CD4-positive, alpha-beta T cell treated with Interleukin-15 for 4 hours (primary cell): ENCODE measurements around the gene KRT32.

Experiments
- DNase-seq: peaks from one replicate; pipeline ENCODE4 v3.0.0-alpha.2; 2020; ENCODE audit warnings: low spot score

KRT32 gene

DNA sequence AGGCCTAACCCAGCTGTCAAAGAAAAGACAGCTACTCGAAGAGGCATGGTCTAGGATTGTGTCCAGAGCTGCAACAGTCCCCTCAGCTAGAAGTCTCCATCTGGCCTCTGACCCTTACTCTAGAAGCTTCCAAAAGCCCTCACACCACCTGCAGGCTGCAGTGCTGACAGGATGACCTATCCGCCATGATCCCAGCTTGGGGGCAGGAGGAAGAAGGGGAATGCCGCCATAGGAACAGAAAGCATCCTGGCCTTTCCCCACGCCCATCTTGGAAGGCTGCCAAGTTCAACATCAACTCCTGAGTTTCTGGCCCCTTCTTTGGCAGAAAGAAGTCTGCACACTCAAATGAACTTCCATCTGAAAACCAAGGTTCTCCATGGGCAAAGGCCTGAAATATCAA is 25.6 kb upstream of the KRT32 start:
- no peak for DNase-seq

DNA sequence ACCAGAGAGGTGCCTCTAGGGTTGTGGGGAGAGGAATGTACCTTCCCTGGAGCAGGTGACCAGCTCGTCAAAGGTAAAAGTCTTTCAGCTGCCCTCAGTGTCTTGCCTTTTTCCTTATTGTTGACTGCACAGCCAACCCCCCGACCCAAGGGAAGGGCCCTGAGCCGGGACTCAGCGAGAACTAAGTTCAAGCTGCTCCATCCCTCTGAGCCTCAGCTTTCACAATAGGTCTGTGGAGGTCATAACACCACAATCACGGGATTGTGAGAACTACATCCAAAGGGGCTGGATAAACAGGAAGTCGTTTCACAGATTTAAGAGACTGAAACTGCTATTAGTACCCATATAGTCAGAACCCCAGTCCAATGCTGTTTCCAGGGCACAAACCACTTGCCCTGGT is 25.2 kb upstream of the KRT32 start:
- DNase-seq: no peak

DNA sequence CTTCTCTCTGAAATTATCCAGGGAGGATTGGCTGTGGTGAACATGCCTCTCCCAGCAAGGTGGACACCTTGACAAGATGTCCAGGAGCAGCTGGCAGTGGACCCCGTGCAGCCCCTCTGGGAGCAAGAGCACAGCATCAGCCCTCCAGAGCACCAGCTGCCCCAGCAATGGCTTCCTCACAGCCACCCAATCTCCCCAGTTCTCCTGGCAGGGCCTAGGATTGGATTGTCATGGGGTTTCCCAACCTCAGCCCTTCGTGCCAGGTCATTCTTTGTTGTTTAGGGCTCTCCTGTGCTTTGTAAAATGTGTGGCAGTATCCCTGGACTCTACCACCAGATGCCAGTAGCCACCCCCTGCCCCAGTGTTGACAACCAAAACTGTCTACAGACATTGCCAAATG is 24.3 kb upstream of the KRT32 start:
- DNase-seq: no peak

DNA sequence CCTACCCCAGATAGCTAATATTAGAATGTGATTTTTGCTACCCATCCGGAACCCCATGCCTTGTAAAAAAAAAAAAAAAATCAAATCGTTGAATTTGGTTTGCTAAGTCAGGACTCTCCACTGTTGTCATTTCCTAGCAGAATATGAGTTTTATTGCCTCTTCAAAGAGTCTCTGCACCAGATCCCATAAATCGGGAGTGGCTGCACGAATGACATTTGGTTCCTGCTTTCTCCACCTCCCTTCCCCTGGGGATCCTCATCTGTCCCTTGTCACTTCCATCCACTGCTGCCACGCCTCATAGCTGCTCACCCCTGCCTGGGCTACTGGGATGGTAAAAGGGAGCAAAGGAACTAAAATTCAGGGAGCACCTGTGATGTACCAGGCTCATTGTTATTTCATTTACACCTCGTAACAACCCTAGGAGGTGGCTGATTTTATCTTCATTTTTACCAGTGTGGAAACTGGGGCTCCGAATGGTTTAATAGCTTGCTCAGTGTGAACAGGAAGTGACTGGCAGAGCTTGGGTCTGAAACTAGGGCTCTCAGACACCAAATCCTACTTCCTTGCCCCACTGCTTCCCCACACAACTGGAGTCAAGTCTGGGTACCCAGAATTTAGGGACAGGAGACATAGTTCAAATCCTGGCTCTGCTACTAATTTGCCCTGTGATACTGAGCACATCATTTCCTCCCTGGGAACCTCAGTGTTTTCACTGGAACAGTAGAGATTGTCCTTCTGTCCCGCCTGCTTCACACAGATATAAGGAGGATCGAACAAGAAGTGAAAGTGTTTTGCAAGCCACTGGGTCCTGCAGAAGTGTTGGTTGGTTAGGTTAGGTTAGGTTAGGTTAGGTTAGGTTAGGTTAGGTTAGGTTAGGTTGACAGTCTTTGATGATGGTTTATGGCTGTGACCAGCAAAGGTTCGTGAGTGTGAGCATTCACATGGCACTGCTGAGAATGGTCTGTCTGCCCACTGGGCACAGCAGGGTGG is 23.1 kb upstream of the KRT32 start:
- no peak for DNase-seq

DNA sequence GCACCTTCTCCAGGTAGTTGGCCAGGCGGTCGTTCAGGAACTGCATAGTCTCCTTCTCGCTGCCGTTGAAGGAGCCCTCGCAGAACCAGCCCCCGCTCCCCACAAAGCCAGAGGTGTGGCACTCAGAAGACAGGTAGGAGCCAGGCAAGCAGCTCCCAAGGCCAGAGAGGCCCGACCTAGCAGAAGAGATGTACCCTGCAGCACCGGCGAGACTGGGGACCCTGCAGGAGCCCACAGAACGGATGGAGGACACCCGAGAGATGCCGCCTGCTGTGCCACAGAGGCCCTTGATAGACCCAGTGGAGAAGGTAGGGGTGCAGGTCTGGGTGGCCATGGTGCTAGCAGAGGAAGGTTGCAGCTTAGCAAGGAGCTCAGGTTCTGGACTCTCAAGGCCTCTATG is 22.3 kb upstream of the KRT32 start, which contains the start of gene KRT36:
Gene KRT36, minus strand, starts transcription at position 380 of the 400 bp plus-strand sequence. Its CDS starts 46 bp downstream, at position 334.
- no peak for DNase-seq

DNA sequence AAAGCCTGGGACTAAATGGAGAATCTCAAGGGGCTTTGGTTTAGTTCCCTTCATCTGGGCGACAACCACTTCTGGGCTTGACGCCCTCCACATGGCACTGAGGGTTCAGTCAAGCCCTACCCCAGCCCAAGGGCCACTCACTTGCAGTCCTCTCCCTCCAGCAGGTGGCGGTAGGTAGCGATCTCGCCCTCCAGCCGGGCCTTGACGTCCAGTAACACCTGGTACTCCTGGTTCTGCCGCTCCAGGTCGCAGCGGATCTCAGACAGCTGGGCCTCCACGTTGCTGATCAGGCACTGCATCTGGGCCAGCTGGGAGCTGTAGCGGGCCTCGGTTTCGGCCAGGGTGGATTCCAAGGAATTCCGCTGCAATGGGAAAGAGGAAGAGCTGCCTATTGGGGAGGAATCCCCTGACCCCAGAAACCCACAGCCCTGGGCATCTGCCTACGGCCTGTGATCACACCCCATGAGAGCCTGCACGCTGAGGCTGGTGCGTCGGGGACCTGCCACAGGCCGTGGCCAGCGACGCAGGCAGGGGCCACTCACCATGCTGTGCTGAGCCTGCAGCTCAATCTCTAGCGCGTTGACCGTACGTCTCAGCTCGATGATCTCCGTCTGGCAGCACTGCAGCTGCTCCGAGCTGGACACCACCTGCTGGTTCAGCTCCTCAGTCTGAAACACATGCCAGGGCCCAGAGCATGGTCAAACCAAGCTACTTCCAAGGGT is 19.8 kb upstream of the KRT32 start:
- peak; percentile 8 for DNase-seq

DNA sequence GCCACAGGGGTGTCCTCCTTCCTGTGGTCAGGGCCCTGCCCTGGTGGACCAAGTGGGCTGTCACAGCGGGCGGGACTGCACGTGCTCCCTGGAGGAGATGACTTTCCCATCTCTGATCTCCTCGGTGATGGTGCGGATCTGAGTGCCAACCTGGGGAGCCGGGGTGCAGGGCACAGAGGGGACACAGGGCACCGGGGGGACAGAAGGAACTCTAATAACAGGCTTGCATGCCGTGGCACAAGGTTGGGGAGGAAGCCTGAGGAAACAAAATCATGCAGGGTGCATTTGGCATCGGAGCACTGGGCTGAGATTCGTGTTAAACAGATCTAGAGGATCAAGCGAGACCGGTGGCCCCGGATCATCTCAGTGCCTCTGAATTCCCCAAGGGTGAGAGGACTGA is 19.1 kb upstream of the KRT32 start:
- DNase-seq: no peak

DNA sequence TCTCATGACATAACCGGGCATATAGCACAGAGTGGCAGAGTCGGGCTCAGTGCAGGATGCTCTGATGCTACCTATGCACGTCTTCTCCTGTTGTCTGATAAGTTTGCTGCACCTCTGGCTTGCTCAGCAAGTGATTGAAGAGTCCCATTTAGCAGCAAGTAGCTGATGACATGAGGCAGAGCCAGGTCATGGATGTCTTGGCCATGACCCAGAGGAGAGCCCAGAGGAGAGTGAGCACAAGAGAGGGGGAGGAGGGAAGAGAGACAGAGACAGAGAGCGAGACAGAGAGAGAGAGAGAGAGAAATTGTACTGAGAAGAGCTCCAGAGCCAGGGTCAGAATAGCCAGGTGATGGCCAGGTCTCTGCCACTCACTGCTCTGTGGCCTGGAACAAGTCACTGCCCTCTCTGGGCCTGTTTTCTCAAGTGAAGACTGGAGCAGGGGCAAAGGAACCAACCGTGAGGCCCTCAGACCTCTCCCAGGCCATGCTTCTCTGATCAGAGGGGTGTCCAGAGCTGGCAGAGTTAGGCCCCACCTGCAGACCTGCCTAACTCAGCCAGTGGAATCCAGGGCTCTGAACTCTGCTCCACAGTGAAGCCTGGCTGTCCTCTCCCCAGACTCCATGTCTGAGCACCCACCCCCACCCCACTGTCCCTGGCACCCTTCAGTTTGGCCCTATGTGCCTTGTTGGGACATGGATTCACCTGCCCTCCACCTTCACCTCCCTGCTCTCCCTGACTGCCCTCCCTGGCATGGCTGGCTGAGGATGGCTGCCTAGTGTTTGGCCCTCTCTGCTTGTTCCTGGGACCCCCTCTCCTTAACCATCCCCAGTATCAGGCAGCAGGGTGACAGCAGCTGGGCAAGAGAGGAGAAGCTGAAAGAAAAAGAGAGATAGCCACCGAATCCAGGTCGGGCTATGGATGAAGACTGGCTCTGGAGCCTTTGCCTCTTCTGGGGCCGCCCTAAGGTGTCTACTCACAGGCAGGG is 18.0 kb upstream of the KRT32 start:
- no peak for DNase-seq

DNA sequence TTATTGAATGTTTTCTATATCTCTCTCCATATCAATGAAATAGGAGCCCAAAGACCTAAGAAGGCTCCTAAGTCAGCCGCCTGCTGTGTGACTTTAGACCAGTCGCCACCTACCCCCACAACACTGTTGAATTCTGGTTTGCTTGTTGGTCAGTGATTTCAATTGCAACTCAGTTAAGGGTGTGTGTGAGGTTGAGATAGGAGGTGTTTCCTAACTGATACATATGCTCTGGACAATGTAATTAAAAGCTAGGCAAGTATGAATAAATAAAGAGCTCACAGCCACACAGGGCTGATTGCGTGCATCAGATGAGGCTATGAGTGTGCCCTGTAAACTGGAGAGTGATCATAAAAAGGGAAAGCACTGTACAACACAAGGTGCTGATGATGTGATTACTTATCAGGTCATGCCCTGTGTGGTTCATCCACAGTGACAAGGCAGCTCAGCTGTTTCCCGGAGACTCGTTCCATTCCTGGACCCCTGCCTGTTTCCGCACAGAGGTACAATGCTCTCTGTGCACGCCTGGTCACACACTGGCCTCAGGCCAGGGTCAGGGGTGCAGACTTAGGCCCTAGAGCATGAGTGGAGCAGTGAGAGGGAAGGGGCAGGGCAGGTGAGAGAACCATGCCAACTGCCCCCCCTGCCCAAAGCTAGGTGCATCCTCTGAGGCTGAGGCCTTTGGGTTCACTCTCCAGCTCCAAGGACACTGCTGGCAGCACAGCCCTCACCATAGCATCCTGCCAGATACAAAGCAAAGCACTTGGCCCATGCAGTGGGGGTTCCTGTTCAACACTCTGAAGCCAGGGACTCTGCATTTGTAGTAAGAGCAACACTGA is 17.0 kb upstream of the KRT32 start:
- no peak for DNase-seq

DNA sequence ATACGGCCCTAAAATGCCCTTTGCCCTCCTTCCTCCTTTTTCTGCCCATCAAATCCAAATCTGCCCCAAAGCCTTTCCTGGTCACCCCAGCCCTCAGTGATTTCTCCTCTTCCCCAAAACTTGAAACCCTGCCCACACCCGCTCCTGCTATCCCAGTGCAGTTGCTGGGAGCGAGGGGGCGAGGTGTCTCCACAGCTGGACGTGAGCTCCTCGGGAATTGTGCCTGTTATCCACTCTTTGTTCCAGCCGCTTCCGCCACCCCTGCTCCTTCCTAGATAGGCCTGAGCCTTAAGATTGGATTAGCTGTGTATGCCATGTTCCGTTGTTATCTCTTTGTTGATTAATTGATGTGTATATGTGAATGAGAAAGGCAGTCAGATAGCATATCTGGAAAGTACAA is 16.3 kb upstream of the KRT32 start:
- no peak for DNase-seq

DNA sequence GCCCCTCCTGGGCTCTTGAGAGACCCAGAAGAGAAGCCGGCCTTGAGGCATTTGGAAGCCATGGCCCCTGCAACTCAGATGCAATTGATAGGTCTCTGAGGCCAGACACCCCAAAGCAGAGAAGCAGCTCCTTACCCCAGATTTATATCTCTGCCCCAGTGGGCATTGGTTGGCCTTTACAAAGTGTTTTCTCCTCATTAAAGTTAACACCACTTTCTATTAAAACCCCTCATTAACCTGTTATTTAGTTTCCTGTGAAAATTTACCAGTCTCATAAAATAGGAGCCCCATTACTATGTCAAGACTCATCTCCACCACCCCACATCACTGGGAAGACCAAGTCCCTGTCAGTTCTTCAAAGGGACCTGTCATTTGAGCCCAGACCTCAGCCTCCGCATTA is 13.8 kb upstream of the KRT32 start, which contains the start of gene KRT35:
Gene KRT35, minus strand, starts transcription at position 116 of the 400 bp plus-strand sequence. Its CDS starts 54 bp downstream, at position 62.
- DNase-seq: no peak

GRCh38 chr17:41480581-41480980 is 13.4 kb upstream of the KRT32 start:
- no peak for DNase-seq

DNA sequence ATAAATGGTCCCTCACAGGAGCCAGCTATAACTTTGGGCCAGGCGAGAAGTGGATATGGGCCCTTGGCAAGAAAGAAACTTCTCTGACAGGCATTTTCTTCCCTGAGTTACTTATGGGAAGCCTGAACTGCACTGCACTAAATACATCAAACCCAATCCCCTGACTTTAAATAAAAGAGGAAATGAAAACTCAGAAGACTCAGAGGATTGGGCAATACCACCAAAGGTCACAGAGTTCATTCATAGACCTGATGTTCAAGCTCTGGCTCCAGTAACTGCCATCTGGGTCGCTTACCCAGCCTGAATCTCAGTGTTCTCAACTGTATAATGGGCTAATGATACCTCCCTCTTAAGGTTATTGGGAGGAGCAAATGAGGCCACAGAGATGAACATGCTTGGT is 12.9 kb upstream of the KRT32 start:
- DNase-seq: no peak

- no peak for DNase-seq
Observed at GRCh38 chr17:41478237-41478636, 11.1 kb upstream of the KRT32 start.

GRCh38 chr17:41476866-41477815 is 10.0 kb upstream of the KRT32 start:
- DNase-seq: no peak

GRCh38 chr17:41475421-41475820 is 8.2 kb upstream of the KRT32 start:
- no peak for DNase-seq

DNA sequence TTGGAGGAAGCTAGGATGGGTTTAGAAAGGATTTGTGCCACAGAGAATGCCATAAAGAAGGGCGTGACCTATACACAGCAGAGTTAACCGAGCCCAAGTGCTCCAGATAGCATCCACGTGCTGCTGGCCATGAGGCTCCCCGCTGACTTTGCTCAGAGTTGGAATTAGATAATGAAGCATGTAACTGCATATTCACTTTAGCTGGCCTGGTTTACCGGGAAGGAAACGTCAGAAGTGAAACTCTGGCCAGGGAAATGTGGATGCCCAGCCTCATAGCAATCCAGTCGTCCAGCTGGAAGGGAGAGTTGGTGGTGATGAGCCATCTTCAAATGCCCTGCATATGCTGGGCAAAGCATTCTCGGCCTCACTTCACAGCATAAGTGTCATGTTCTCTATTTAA is 7.7 kb upstream of the KRT32 start:
- DNase-seq: no peak

GRCh38 chr17:41468346-41468745 is 1.2 kb upstream of the KRT32 start:
- DNase-seq: no peak

GRCh38 chr17:41467561-41467960 is 375 bp upstream of the KRT32 start:
- no peak for DNase-seq

- DNase-seq: no peak
Observed at GRCh38 chr17:41464682-41465081, 2.5 kb downstream of the KRT32 start.
